Activated gamma-delta T cell treated with Interleukin-2 at 50 U/mL for 16 hours (primary cell): ENCODE measurements around the gene NEK5.
"Not testable (repeated sequence)": the region's sequence is repeated elsewhere in the genome, so short reads cannot be mapped to it uniquely, and the experiment has no call there.

Source experiments
- DNase-seq: peaks from one replicate; pipeline ENCODE4 v3.0.0-alpha.2; 2020

The NEK5 gene

GRCh38 chr13:52061587-52061986, 67.3 kb downstream of the NEK5 start:
- DNase-seq: no peak

GRCh38 chr13:52061064-52061463, 67.8 kb downstream of the NEK5 start:
- not testable (repeated sequence) for DNase-seq

GRCh38 chr13:52053460-52053859, 75.4 kb downstream of the NEK5 start:
- no peak for DNase-seq

GRCh38 chr13:52051400-52051799, 77.5 kb downstream of the NEK5 start:
- DNase-seq: no peak

GRCh38 chr13:52048516-52048915, 80.4 kb downstream of the NEK5 start:
- no peak for DNase-seq

GRCh38 chr13:52047463-52047862, 81.4 kb downstream of the NEK5 start:
- no peak for DNase-seq

GRCh38 chr13:52043675-52044074, 85.2 kb downstream of the NEK5 start:
- no peak for DNase-seq

- DNase-seq: no peak
These were observed 92.8 kb downstream of the NEK5 start for GRCh38 chr13:52036037-52036436.

- no peak for DNase-seq
These were observed 94.2 kb downstream of the NEK5 start for GRCh38 chr13:52034616-52035226.

- no peak for DNase-seq
These were observed 95.8 kb downstream of the NEK5 start for GRCh38 chr13:52033039-52033438.

GRCh38 chr13:52030401-52030800, 98.5 kb downstream of the NEK5 start:
- DNase-seq: not testable (repeated sequence)

GRCh38 chr13:52029569-52029968, 99.3 kb downstream of the NEK5 start:
- DNase-seq: no peak

GRCh38 chr13:52027832-52028231, 101.0 kb downstream of the NEK5 start:
- no peak for DNase-seq

GRCh38 chr13:52026246-52026626, 102.6 kb downstream of the NEK5 start:
- no peak for DNase-seq

- DNase-seq: no peak
These were observed 103.2 kb downstream of the NEK5 start for GRCh38 chr13:52025475-52026245.

- DNase-seq: no peak
These were observed 104.4 kb downstream of the NEK5 start, which contains the start of gene UTP14C for GRCh38 chr13:52024481-52024880. TSS of gene UTP14C (plus strand) at chr13:52024691. CDS start at chr13:52028805, 4,114 bp downstream.

GRCh38 chr13:52022356-52022755, 106.5 kb downstream of the NEK5 start:
- DNase-seq: no peak

- DNase-seq: no peak
These were observed 108.7 kb downstream of the NEK5 start for GRCh38 chr13:52020191-52020590.

- no peak for DNase-seq
These were observed 112.6 kb downstream of the NEK5 start for GRCh38 chr13:52016296-52016695.

GRCh38 chr13:52012512-52012836, 116.4 kb downstream of the NEK5 start:
- no peak for DNase-seq

- peak; percentile 100 for DNase-seq
These were observed 117.0 kb downstream of the NEK5 start, which contains the start of gene ALG11 for GRCh38 chr13:52011632-52012511. TSS of gene ALG11 (plus strand) at chr13:52012398. CDS start at chr13:52012419, 21 bp downstream.

GRCh38 chr13:52010890-52011631, 117.8 kb downstream of the NEK5 start, which contains the start of gene ATP7B:
TSS of gene ATP7B (minus strand) at chr13:52011450. CDS start at chr13:52011337, 113 bp downstream.
- no peak for DNase-seq

- DNase-seq: no peak
These were observed 118.9 kb downstream of the NEK5 start for GRCh38 chr13:52009946-52010345.
